ENCODE data around the gene TRAPPC1.
A peak's percentile ranks its signal among the peaks of the same experiment; 100 is the strongest.

TRAPPC1 gene

GRCh38 chr17:7894866-7895265 is 36.9 kb downstream of the TRAPPC1 start:
- DNase-seq: no peak

GRCh38 chr17:7894226-7894625 is 37.5 kb downstream of the TRAPPC1 start:
- DNase-seq: no peak

GRCh38 chr17:7893187-7893880 is 38.4 kb downstream of the TRAPPC1 start:
- no peak for DNase-seq

GRCh38 chr17:7889166-7889955 is 42.4 kb downstream of the TRAPPC1 start:
- peak; percentile 73 for DNase-seq

GRCh38 chr17:7888184-7888920 is 43.4 kb downstream of the TRAPPC1 start, which contains the start of gene CHD3:
Gene CHD3 (plus strand): TSS chr17:7888789. CDS start chr17:7889001, 212 bp downstream.
- no peak for DNase-seq

GRCh38 chr17:7887482-7888183 is 44.1 kb downstream of the TRAPPC1 start:
- DNase-seq: peak; percentile 71

- DNase-seq: no peak
Observed at GRCh38 chr17:7887038-7887481, 44.7 kb downstream of the TRAPPC1 start.

GRCh38 chr17:7886227-7887037 is 45.3 kb downstream of the TRAPPC1 start:
- peak; percentile 25 for DNase-seq

- DNase-seq: no peak
Observed at GRCh38 chr17:7885367-7886226, 46.1 kb downstream of the TRAPPC1 start.

GRCh38 chr17:7884581-7885366 is 47.0 kb downstream of the TRAPPC1 start:
- no peak for DNase-seq

- no peak for DNase-seq
Observed at GRCh38 chr17:7883781-7884386, 47.9 kb downstream of the TRAPPC1 start.

- DNase-seq: no peak
Observed at GRCh38 chr17:7882629-7883028, 49.1 kb downstream of the TRAPPC1 start.

GRCh38 chr17:7882068-7882467 is 49.7 kb downstream of the TRAPPC1 start:
- DNase-seq: no peak

GRCh38 chr17:7881276-7882054 is 50.3 kb downstream of the TRAPPC1 start:
- peak; percentile 37 for DNase-seq
